Omental fat pad (tissue), 4 donors: ENCODE data around the gene DRD4. TPM values are rescaled to one million over a fixed set of nuclear protein-coding genes. Genes with fewer than 3 reads are reported as not detected.

Experiments used
- ATAC-seq: fragments of 150-250 bp; one replicate; pipeline ENCODE4 v1.9.1; 2016; ENCODE audit warnings: mild to moderate bottlenecking, moderate library complexity; ENCODE audit not compliant: low FRiP score
- DNase-seq: peaks from one replicate; pipeline ENCODE4 v3.0.0-alpha.2; 2019; ENCODE audit warnings: low spot score
- CTCF ChIP-seq, 3 donors: fragments of 450-650 bp; IDR thresholded peaks; one replicate each; pipeline ENCODE4 v1.5.1; 2016 to 2017; ENCODE audit warnings: antibody characterized with exemption in 3 of 3, mild to moderate bottlenecking in 3 of 3, moderate library complexity in 2 of 3
- total RNA-seq, 4 donors: library from RNA; depleted of rRNA; stranded (reverse); fragments of >200 nt; gene quantifications; one replicate each; pipeline ENCODE4 v1.1.0, GENCODE V29; 2016

Gene DRD4
- total RNA-seq, 4 donors from 2014 or later: 0.50 TPM; not detected in 3

- DNase-seq (no peak), ATAC-seq (no peak)
- TF ChIP-seq CTCF (IDR thresholded peaks at IDR 0.05): no peak
Observed at GRCh38 chr11:605286-606129, 31.6 kb upstream of the DRD4 start.

GRCh38 chr11:606245-606644, 30.8 kb upstream of the DRD4 start:
- DNase-seq (no peak), ATAC-seq (peak; percentile 92)
- TF ChIP-seq CTCF (IDR thresholded peaks at IDR 0.05): no peak

GRCh38 chr11:607020-607780, 29.9 kb upstream of the DRD4 start:
- ATAC-seq (no peak), DNase-seq (no peak)
- no peak for TF ChIP-seq CTCF (IDR thresholded peaks at IDR 0.05)

GRCh38 chr11:607971-608659, 29.0 kb upstream of the DRD4 start:
- TF ChIP-seq CTCF (IDR thresholded peaks at IDR 0.05): no peak
- DNase-seq: no peak
- ATAC-seq: no peak

GRCh38 chr11:608791-609251, 28.2 kb upstream of the DRD4 start:
- ATAC-seq (no peak), DNase-seq (no peak)
- no peak for TF ChIP-seq CTCF (IDR thresholded peaks at IDR 0.05)

GRCh38 chr11:609341-609811, 27.7 kb upstream of the DRD4 start:
- no peak for TF ChIP-seq CTCF (IDR thresholded peaks at IDR 0.05)
- ATAC-seq (no peak), DNase-seq (no peak)
